SK-N-SH treated with all-trans-retinoic acid at 6 μM for 48 hours (cell line): Measurements from ENCODE around the gene BCKDHA.

Experiments used
- ATAC-seq: fragments of 200-7000 bp; cut with Tn5 transposase; 3 replicates; pipeline ENCODE4 v1.9.1; 2020; ENCODE audit warnings: mild to moderate bottlenecking, moderate library complexity
- ARNTL ChIP-seq: fragments of 450-650 bp; formaldehyde crosslinking; IDR thresholded peaks from 2 replicates; pipeline ENCODE4 v1.5.0; 2020; ENCODE audit warnings: low read depth, mild to moderate bottlenecking, moderate library complexity, borderline replicate concordance
- CSDC2 ChIP-seq: fragments of 250-450 bp; sonication (Bioruptor Pico); IDR thresholded peaks from 2 replicates; pipeline ENCODE4 v1.5.0; 2020; ENCODE audit warnings: mild to moderate bottlenecking, moderate library complexity
- CSRNP3 ChIP-seq: fragments of 250-450 bp; sonication (Bioruptor Pico); IDR thresholded peaks from 2 replicates; pipeline ENCODE4 v1.5.1; 2021; ENCODE audit warnings: mild to moderate bottlenecking, moderate library complexity
- GLIS3 ChIP-seq: fragments of 250-450 bp; sonication (Bioruptor Pico); IDR thresholded peaks from 2 replicates; pipeline ENCODE4 v1.5.0; 2020; ENCODE audit warnings: mild to moderate bottlenecking, moderate library complexity
- OSR1 ChIP-seq: fragments of 250-450 bp; sonication (Bioruptor Pico); IDR thresholded peaks from 2 replicates; pipeline ENCODE4 v1.8.0; 2022; ENCODE audit warnings: moderate library complexity, mild to moderate bottlenecking, inconsistent platforms
- PATZ1 ChIP-seq: fragments of 250-450 bp; sonication (Bioruptor Pico); IDR thresholded peaks from 2 replicates; pipeline ENCODE4 v1.8.0; 2020; ENCODE audit warnings: mild to moderate bottlenecking, moderate library complexity, borderline replicate concordance
- PPARA ChIP-seq: fragments of 250-450 bp; sonication (Bioruptor Pico); IDR thresholded peaks from 2 replicates; pipeline ENCODE4 v1.5.0; 2020; ENCODE audit warnings: mild to moderate bottlenecking, borderline replicate concordance
- RARB ChIP-seq: fragments of 250-450 bp; sonication (Bioruptor Pico); IDR thresholded peaks from 2 replicates; pipeline ENCODE4 v1.8.0; 2021; ENCODE audit warnings: mild to moderate bottlenecking, moderate library complexity
- SNAI2 ChIP-seq: fragments of 250-450 bp; sonication (Bioruptor Pico); IDR thresholded peaks from 2 replicates; pipeline ENCODE4 v1.5.0; 2020; ENCODE audit warnings: mild to moderate bottlenecking, moderate library complexity
- TOX ChIP-seq: fragments of 250-450 bp; sonication (Bioruptor Pico); IDR thresholded peaks from 2 replicates; pipeline ENCODE4 v1.8.0; 2021; ENCODE audit warnings: mild to moderate bottlenecking, moderate library complexity, borderline replicate concordance
- ZC3H10 ChIP-seq: fragments of 250-450 bp; sonication (Bioruptor Pico); IDR thresholded peaks from 2 replicates; pipeline ENCODE4 v1.5.1; 2021; ENCODE audit warnings: mild to moderate bottlenecking, moderate library complexity
- ZFP3 ChIP-seq: fragments of 250-450 bp; sonication (Bioruptor Pico); IDR thresholded peaks from 2 replicates; pipeline ENCODE4 v1.5.0; 2020; ENCODE audit warnings: mild to moderate bottlenecking, moderate library complexity
- ZNF565 ChIP-seq: fragments of 450-650 bp; formaldehyde crosslinking; conservative IDR thresholded peaks from 2 replicates; pipeline ENCODE4 v1.5.0; 2020; ENCODE audit warnings: low read depth, mild to moderate bottlenecking, moderate library complexity
- ZNF70 ChIP-seq: fragments of 450-650 bp; formaldehyde crosslinking; IDR thresholded peaks from 2 replicates; pipeline ENCODE4 v1.5.0; 2020; ENCODE audit warnings: mild to moderate bottlenecking, moderate library complexity
- ZNF8 ChIP-seq: fragments of 450-650 bp; formaldehyde crosslinking; IDR thresholded peaks from 2 replicates; pipeline ENCODE4 v1.5.0; 2020; ENCODE audit warnings: mild to moderate bottlenecking, moderate library complexity
- TF ChIP-seq, protein P1 (sequence below): fragments of 250-450 bp; sonication (Bioruptor Pico); IDR thresholded peaks from 2 replicates; pipeline ENCODE4 v1.5.1; 2020; ENCODE audit warnings: low read depth, mild to moderate bottlenecking, moderate library complexity
- TF ChIP-seq, protein P2 (sequence below): fragments of 250-450 bp; sonication (Bioruptor Pico); IDR thresholded peaks from 2 replicates; pipeline ENCODE4 v1.8.0; 2021; ENCODE audit warnings: low read depth, mild to moderate bottlenecking, moderate library complexity, borderline replicate concordance
- TF ChIP-seq, protein P3 (sequence below): fragments of 250-450 bp; sonication (Bioruptor Pico); IDR thresholded peaks from 2 replicates; pipeline ENCODE4 v1.5.0; 2020; ENCODE audit warnings: mild to moderate bottlenecking, moderate library complexity

The BCKDHA gene

DNA sequence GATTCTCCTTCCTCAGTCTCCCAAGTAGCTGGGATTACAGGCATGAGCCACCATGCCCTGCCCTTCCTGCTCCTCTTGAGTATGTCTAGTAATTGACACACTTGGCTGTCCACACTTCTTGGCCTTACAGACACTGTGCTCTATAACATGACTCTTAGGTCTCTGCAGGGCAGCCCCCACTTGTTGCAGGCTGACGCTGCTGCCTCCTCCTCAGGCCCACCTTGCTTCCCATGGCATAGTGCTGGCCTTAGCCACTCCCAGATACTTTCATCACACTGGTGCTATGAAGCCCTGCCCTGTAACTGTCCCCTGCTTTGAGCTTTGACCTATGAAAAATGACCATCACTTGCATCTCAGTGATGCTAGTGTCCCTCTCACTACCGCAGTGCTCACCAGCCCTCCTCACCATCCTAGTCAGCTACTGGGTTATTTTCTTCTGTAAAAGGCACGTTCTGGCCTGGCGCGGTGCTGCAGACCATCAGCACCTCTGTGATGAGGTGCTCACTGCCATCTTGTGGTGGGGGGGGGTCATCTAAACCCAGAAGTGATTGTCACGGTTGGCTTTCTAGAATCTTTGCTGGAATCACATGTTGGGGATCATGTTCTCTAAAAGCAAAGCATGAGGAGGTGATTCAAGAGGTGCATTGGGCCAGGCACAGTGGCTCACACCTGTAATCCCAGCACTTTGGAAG is 55.1 kb downstream of the BCKDHA start:
- no peak for ATAC-seq
- TF ChIP-seq TOX (CRISPR knock-in tag) (no peak), PPARA (CRISPR knock-in tag) (no peak), ZFP3 (CRISPR knock-in tag) (no peak)
- TF ChIP-seq, protein P1, sequence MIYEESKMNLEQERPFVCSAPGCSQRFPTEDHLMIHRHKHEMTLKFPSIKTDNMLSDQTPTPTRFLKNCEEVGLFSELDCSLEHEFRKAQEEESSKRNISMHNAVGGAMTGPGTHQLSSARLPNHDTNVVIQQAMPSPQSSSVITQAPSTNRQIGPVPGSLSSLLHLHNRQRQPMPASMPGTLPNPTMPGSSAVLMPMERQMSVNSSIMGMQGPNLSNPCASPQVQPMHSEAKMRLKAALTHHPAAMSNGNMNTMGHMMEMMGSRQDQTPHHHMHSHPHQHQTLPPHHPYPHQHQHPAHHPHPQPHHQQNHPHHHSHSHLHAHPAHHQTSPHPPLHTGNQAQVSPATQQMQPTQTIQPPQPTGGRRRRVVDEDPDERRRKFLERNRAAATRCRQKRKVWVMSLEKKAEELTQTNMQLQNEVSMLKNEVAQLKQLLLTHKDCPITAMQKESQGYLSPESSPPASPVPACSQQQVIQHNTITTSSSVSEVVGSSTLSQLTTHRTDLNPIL (CRISPR knock-in tag), result no peak

DNA sequence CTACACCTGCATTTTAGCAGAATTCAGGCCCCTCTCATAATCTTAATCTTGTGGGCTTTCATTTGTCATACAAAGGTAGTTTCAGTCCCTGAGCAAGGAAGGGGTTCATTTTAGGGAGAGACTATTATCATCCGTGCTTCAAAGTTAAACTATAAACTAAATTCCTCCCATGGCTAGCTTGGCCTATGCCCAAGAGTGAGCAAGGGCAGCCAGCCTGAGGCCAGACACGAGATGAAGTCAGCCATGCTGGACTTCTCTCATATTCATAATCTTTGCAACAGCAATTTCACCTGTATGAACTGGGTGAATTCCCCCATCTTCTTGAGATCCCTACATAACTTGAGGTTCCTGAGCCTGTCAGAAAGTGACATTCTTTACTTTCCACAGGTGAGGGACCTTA is 58.3 kb downstream of the BCKDHA start:
- no peak for ATAC-seq
- TF ChIP-seq RARB (CRISPR knock-in tag) (no peak), ZNF565 (CRISPR knock-in tag) (no peak), ZNF70 (CRISPR knock-in tag) (no peak), PPARA (CRISPR knock-in tag) (no peak), OSR1 (no peak)
- TF ChIP-seq, protein P2, sequence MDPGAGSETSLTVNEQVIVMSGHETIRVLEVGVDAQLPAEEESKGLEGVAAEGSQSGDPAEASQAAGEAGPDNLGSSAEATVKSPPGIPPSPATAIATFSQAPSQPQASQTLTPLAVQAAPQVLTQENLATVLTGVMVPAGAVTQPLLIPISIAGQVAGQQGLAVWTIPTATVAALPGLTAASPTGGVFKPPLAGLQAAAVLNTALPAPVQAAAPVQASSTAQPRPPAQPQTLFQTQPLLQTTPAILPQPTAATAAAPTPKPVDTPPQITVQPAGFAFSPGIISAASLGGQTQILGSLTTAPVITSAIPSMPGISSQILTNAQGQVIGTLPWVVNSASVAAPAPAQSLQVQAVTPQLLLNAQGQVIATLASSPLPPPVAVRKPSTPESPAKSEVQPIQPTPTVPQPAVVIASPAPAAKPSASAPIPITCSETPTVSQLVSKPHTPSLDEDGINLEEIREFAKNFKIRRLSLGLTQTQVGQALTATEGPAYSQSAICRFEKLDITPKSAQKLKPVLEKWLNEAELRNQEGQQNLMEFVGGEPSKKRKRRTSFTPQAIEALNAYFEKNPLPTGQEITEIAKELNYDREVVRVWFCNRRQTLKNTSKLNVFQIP (CRISPR knock-in tag), result no peak
- TF ChIP-seq, protein P3, sequence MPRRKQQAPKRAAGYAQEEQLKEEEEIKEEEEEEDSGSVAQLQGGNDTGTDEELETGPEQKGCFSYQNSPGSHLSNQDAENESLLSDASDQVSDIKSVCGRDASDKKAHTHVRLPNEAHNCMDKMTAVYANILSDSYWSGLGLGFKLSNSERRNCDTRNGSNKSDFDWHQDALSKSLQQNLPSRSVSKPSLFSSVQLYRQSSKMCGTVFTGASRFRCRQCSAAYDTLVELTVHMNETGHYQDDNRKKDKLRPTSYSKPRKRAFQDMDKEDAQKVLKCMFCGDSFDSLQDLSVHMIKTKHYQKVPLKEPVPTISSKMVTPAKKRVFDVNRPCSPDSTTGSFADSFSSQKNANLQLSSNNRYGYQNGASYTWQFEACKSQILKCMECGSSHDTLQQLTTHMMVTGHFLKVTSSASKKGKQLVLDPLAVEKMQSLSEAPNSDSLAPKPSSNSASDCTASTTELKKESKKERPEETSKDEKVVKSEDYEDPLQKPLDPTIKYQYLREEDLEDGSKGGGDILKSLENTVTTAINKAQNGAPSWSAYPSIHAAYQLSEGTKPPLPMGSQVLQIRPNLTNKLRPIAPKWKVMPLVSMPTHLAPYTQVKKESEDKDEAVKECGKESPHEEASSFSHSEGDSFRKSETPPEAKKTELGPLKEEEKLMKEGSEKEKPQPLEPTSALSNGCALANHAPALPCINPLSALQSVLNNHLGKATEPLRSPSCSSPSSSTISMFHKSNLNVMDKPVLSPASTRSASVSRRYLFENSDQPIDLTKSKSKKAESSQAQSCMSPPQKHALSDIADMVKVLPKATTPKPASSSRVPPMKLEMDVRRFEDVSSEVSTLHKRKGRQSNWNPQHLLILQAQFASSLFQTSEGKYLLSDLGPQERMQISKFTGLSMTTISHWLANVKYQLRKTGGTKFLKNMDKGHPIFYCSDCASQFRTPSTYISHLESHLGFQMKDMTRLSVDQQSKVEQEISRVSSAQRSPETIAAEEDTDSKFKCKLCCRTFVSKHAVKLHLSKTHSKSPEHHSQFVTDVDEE, result no peak

DNA sequence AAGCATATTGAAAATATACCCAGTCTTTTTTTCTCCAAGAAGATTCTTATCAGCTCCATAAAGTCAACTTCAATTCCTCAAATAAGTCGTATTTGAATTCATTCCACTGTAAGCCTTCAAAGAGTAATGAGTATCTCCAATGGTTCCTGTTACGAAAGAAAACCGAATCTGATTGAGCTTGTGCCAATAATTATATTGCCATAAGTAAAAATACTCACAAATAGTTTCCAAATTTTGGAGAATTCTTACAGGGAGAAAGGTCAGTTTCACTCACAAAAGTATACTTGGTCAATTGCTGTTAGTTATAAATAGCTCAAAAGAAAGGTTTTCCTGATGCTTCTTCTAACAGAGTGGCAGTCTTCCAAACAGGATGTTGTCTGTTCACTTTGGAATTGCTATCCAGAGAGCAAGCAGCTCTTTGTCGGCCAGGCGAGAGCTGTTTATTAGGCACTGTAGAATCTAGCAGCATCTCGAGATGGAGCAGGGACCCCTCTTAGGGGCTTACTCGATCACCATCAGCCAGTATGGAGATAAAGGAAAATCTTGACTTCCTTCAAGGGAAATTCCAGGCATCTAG is 58.8 kb downstream of the BCKDHA start:
- TF ChIP-seq RARB (CRISPR knock-in tag) (no peak), SNAI2 (CRISPR knock-in tag) (no peak), ZNF8 (CRISPR knock-in tag) (no peak), ZC3H10 (CRISPR knock-in tag) (no peak), PATZ1 (CRISPR knock-in tag) (no peak), ZNF565 (CRISPR knock-in tag) (no peak), CSRNP3 (CRISPR knock-in tag) (no peak), ARNTL (CRISPR knock-in tag) (no peak), GLIS3 (CRISPR knock-in tag) (no peak), CSDC2 (CRISPR knock-in tag) (no peak)
- TF ChIP-seq, protein P1 (CRISPR knock-in tag), result no peak
- peak; percentile 28; the same call in 1 of the 3 replicates for ATAC-seq
